AG09309 (cell line): ENCODE data around the gene HOXA9.

Experiments used
- DNase-seq: peaks from one replicate; pipeline ENCODE4 v3.0.0-alpha.2; 2010; ENCODE audit warnings: low read depth
- H3K4me3 ChIP-seq: 2 replicates; pipeline ENCODE4 v1.5.1; 2011; ENCODE audit warnings: mild to moderate bottlenecking, low read depth, low read length, moderate library complexity; ENCODE audit not compliant: control insufficient read depth
- CTCF ChIP-seq: IDR thresholded peaks from 2 replicates; pipeline ENCODE4 v1.5.1; 2011; ENCODE audit warnings: mild to moderate bottlenecking, low read depth, low read length, inconsistent platforms; ENCODE audit not compliant: insufficient read depth, control insufficient read depth; ENCODE audit errors: missing control alignments

Gene HOXA9

DNA sequence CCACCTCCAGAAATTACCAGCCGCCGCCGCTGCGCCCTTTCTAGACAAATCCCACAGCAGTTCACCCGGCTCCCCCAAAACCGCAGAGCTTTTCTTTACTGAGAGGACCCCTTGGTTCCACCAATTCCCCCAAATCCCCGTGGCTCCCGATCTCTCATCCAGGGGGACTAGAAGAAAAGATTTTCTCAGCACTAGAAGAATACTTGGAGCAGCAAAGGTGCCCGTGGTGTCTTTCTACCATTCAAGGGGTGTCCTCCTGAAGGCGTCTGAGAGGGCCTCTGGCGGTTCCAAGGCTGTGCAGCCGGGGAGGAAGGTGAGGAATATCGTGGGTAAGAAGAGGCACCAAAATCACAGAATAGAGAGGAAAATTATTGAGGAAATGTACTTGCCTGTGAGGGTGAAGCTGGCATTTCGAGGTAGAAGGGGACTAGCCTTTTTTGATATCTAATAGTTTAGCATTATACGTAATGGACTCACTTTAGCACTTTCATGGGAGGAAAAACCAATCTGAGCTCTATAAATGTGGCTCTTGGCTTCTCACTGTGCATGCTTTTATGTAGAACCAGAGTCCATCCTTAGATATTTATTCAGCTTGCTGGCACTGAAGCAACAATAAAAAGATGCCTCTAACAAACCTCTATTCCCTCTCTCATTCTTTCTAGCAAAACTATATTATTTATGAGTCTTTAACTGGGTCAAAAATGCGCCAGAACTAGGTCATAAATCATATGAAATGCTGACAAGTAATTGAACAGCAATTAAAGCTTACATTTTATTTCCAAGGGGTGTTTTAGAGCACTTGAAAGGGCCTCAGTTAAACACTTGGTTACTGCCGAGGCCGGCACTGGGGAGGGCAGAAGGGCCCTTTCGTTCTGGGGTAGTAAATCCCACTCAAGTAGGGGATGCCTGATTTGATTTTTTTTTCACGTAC is 49.0 kb downstream of the HOXA9 start:
- no peak overlapping the region for H3K4me3 ChIP-seq

DNA sequence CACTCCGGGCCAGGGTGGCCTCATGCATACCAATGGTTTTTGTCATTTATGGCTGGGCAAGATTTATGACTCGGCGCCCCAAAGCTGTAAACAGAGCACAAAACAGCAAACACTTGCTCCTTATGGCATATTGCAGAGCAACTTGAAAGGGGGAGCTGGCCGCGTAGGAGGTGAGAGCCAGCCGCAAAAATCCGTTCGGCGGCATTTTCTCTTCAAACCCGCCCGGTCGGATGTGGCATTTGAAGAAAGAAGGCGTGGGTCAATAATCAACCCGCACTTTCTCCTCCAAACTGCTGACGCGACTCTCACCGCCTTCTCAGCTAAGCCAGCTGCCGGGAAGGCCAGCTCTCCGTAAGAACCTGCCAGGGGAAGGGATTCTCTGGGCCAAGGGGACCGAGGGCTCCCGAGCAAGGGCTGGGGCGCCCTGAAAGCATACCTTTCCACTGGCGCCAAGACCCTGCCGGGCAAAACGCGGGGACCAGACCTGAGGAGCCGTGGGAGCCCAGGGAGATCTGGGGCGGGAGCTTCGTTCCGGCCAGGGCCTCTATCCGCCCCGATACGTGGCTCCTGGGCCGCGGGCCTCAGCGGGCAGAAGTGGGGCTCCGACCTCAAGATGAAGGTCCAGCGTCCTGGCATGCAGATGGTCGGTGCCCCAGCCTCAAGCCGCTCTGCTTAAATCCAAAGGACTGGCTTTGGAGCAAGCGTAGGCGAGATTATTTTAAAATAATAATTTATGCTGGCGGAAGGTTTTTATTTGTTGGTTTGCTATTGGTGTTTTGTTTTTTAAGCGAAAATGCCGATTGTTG is 49.9 kb downstream of the HOXA9 start:
- H3K4me3 ChIP-seq = no peak overlapping the region
- DNase-seq = no peak
- no peak for TF ChIP-seq CTCF

More for the DNA sequence above, 49.0 kb downstream of the HOXA9 start:
- DNase-seq = no peak
- TF ChIP-seq CTCF = no peak

GRCh38 chr7:27114881-27115220 is 50.5 kb downstream of the HOXA9 start:
- H3K4me3 ChIP-seq = no peak overlapping the region
- no peak for DNase-seq
- TF ChIP-seq CTCF = no peak

DNA sequence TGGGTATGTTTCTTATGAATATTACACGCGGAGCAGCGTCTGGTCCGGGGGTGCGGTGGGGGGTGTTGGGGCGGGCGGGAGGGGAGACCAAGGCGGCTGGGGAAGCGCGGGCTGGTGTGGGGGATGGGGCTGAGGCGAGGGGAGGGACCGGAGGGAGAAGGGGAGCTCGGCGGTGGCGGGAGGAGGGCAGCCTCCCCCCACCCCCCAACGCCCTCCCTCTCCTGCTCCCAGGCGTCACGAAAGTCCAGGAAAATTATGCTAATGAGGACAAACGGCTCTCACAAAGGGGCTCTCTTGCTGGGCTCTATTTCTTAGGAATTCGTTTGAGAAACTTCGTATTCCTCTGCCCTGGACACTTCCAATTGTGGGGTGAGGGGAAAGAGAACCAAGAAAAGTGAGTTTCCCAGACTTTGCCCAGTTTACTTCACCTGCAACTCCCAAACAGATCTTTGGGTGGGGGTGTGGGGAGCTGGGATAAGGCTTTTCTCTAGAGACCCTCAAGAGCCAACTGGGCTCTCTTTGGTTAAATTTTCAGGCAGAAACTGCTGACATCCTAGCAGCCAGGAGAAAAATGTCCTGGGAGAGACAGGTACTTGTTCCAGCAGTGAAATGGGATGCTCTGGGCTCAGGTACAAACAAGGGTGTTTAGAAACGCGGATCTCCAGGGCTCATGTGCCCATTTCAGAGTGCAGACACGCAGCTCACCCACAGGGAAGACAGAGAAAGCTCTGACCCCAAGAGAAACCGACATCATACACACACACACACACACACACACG is 51.2 kb downstream of the HOXA9 start:
- no peak overlapping the region for H3K4me3 ChIP-seq
- no peak for TF ChIP-seq CTCF
- DNase-seq = no peak

GRCh38 chr7:27112955-27113949 is 52.1 kb downstream of the HOXA9 start:
- no peak for TF ChIP-seq CTCF
- no peak overlapping the region for H3K4me3 ChIP-seq
- DNase-seq = no peak
